ENCODE measurements around the gene LIN37. TPM values are rescaled to one million over a fixed set of nuclear protein-coding genes. Genes with fewer than 3 reads are reported as not detected.

LIN37 gene
- total and polyA plus RNA-seq, 2 of the 13 experiments (the other 11 are each of a cell fraction or from before 2014, with no cell fraction given): 6.3 to 8.7 TPM

DNA sequence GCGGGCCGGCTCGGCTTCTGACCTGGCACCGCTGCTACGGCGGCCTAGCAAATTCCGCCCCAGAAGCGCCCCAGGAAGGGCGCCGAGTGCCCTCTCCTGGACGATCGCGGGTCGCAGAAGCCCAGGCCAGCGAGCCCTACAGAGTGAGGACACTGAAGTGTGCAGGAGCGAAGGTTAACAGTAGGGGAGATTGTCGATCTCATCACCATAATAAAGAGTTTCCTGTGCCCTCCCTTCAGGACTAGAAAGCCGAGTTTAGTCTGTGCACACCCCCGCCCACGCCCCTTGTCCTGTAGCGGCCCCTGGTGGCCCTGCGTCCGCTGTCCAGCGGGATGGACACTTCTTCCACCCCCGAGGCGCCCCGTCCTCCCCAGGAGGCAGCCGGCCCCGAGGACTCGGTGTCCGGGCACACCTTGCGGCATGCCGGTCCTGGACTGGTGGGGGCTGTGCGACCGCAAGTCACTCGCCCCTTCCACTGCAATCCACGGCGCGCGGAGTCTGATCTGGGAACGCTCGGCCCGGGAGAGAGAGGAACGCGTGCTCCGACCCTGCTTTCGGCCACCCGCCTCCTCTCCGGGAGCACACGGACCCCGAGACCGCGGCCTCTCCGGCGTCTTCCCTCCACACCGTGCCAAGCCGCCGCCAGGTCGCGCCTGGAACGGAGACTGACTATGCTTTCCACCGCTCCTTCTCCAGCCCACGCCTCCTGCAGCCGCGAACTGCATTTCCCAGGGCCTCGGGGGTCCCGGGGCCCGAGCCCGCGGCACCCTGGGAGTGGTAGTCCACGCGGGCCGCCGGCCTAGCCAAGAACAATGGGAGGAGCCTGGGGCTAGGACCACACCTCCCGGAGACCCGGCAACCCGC is 31.3 kb upstream of the LIN37 start (continued):
- no peak; the same call in 1 of the 2 replicates for TF ChIP-seq DZIP1 (CRISPR knock-in tag; IDR thresholded peaks at IDR 0.05)
- peak; percentile 19 for TF ChIP-seq AGO1 (IDR thresholded peaks at IDR 0.05; ENCODE audit: low read depth, low read length, poor library complexity, severe bottlenecking)
- TF ChIP-seq ZSCAN29 (CRISPR knock-in tag; conservative IDR thresholded peaks at IDR 0.05): 0 out of 2 replicates have a peak, but pooled peaks have one; percentile 46
- TF ChIP-seq HMGXB4 (CRISPR knock-in tag; IDR thresholded peaks at IDR 0.05; ENCODE audit: borderline replicate concordance in 1 of 2, low read depth in 1 of 2): peak; percentile 82 to 95
- peak; percentile 7; the same call in 1 of the 2 replicates for TF ChIP-seq ZNF205 (CRISPR knock-in tag; IDR thresholded peaks at IDR 0.05)
- peak; percentile 82; the same call in 1 of the 2 replicates for TF ChIP-seq ZNF383 (CRISPR knock-in tag; IDR thresholded peaks at IDR 0.05; ENCODE audit: borderline replicate concordance)
- no peak for TF ChIP-seq ZBTB4 (CRISPR knock-in tag; IDR thresholded peaks at IDR 0.05; ENCODE audit: borderline replicate concordance)
- TF ChIP-seq, protein P1, sequence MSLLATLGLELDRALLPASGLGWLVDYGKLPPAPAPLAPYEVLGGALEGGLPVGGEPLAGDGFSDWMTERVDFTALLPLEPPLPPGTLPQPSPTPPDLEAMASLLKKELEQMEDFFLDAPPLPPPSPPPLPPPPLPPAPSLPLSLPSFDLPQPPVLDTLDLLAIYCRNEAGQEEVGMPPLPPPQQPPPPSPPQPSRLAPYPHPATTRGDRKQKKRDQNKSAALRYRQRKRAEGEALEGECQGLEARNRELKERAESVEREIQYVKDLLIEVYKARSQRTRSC (CRISPR knock-in tag; IDR thresholded peaks at IDR 0.05; ENCODE audit: low read depth): no peak
- TF ChIP-seq FOXK1 (CRISPR knock-in tag; IDR thresholded peaks at IDR 0.05; ENCODE audit: borderline replicate concordance, low read depth): peak; percentile 49
- TF ChIP-seq MAFG (CRISPR knock-in tag; IDR thresholded peaks at IDR 0.05): no peak
- TF ChIP-seq, protein P2, sequence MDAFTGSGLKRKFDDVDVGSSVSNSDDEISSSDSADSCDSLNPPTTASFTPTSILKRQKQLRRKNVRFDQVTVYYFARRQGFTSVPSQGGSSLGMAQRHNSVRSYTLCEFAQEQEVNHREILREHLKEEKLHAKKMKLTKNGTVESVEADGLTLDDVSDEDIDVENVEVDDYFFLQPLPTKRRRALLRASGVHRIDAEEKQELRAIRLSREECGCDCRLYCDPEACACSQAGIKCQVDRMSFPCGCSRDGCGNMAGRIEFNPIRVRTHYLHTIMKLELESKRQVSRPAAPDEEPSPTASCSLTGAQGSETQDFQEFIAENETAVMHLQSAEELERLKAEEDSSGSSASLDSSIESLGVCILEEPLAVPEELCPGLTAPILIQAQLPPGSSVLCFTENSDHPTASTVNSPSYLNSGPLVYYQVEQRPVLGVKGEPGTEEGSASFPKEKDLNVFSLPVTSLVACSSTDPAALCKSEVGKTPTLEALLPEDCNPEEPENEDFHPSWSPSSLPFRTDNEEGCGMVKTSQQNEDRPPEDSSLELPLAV (CRISPR knock-in tag; conservative IDR thresholded peaks at IDR 0.05; ENCODE audit: low read depth): no peak
